Neural cell (in vitro differentiated cells): ENCODE results near the gene MBNL2.

Source experiments
- CTCF ChIP-seq: fragments of 450-650 bp; IDR thresholded peaks from 2 replicates; pipeline ENCODE4 v1.5.1; 2014; ENCODE audit warnings: antibody characterized with exemption, mild to moderate bottlenecking, moderate library complexity; ENCODE audit not compliant: poor library complexity, severe bottlenecking
- EP300 ChIP-seq: fragments of 450-650 bp; conservative IDR thresholded peaks from 2 replicates; pipeline ENCODE4 v1.6.1; 2014; ENCODE audit warnings: antibody characterized with exemption, mild to moderate bottlenecking, moderate library complexity; ENCODE audit not compliant: poor library complexity, severe bottlenecking
- EZH2 ChIP-seq: fragments of 200-600, 300-800 bp; shearing (Covaris generic), sonication (generic); IDR thresholded peaks from 2 replicates; pipeline ENCODE4 v1.6.1; 2014; ENCODE audit warnings: antibody characterized with exemption, low read length, borderline replicate concordance, mild to moderate bottlenecking; ENCODE audit not compliant: insufficient read depth, poor library complexity, severe bottlenecking
- POLR2AphosphoS5 ChIP-seq: IDR thresholded peaks from 2 replicates; pipeline ENCODE4 v1.6.1; 2012
- RAD21 ChIP-seq: fragments of 450-650 bp; conservative IDR thresholded peaks from 2 replicates; pipeline ENCODE4 v1.6.1; 2014; ENCODE audit warnings: antibody characterized with exemption, mild to moderate bottlenecking, moderate library complexity
- REST ChIP-seq: IDR thresholded peaks from 2 replicates; pipeline ENCODE4 v1.6.1; 2012; ENCODE audit warnings: borderline replicate concordance
- TAF1 ChIP-seq: IDR thresholded peaks from 2 replicates; pipeline ENCODE4 v1.6.1; 2012; ENCODE audit warnings: low read depth

GRCh38 chr13:97245011-97245410 lies 22.9 kb downstream of the MBNL2 start:
- TF ChIP-seq CTCF: no peak
- no peak for TF ChIP-seq TAF1
- TF ChIP-seq EZH2: no peak
- no peak for TF ChIP-seq POLR2AphosphoS5
- no peak for TF ChIP-seq RAD21
- no peak for TF ChIP-seq EP300
- no peak for TF ChIP-seq REST
